Measurements from ENCODE around the gene VDR. TPM values are rescaled to one million over a fixed set of nuclear protein-coding genes. Genes with fewer than 3 reads are reported as not detected.

Gene VDR
- polyA plus RNA-seq, 3 donors = 6.0 to 14.8 (median 12.8) TPM

DNA sequence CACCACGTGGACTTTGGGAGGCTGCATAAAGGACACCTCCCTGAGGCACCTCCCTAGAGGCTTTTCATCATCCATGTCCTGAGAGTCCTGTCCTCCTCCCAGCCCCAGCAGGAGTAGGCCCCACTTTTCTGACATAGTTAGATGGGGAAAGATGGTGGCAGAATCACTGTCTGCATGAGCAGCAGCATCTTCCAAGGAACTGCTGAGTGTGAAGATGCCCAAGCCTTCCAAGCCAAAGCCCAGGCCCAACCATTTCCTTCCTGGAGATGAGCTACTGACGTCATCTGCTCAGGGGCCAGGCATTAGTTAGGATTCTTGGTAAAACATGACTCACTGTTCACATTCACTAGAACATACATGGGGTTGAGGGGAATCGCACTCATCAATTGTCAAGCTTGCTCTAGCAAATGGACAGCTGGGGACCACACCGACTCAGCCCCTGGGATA lies 37.3 kb downstream of the VDR start:
- 92% methylated on average over 2 of the region's 4 CpGs for WGBS (ENCODE audit: insufficient coverage)
- intact Hi-C loops (cut with micrococcal nuclease) = no loop called here
- no peak overlapping the region for H3K4me3 ChIP-seq (replicated peaks in 1 of 3; ENCODE audit: low read depth in 2 of 3, low read length in 3 of 3)
- H4K20me1 ChIP-seq (ENCODE audit: insufficient read depth, low read length) = peaks cover 20% of the 10 kb centered on the region
- H3K9me3 Mint-ChIP-seq = peaks cover 0 to 2% (median 0%) of the 10 kb centered on the region in 7 donors
- peaks cover 53 to 73% of the 10 kb centered on the region in 2 donors for H3K36me3 Mint-ChIP-seq
- H3K4me1 ChIP-seq (ENCODE audit: control insufficient read depth in 1 of 2, insufficient read depth in 2 of 2, low read length in 2 of 2) = peaks cover 30 to 35% of the 10 kb centered on the region in 2 donors
- no peak overlapping the region for H3K9ac ChIP-seq (ENCODE audit: insufficient read depth, low read length, poor library complexity, severe bottlenecking)
- no peak overlapping the region for H3K4me2 ChIP-seq (replicated peaks; ENCODE audit: extremely low read depth, low read length, poor library complexity, severe bottlenecking)
- H3K27me3 Mint-ChIP-seq (ENCODE audit: low read depth in 3 of 3) = peaks cover 0 to 7% (median 3%) of the 10 kb centered on the region in 3 donors
- peak overlapping the region in 5 of 7 donors; percentile 30 to 87 (median 82) for H3K27ac Mint-ChIP-seq
- peaks cover 52% of the 10 kb centered on the region for H3K4me1 Mint-ChIP-seq
- H3K9me3 ChIP-seq (replicated peaks in 1 of 2; ENCODE audit: control insufficient read depth in 1 of 2, insufficient read depth in 1 of 2, low read length in 2 of 2) = no peaks in the 10 kb centered on the region
- peaks cover 26 to 32% of the 10 kb centered on the region in 2 donors for H3K36me3 ChIP-seq (replicated peaks in 1 of 2; ENCODE audit: control insufficient read depth in 1 of 2, insufficient read depth in 2 of 2, low read length in 2 of 2)
- H2AFZ ChIP-seq (ENCODE audit: insufficient read depth, low read depth, low read length, poor library complexity, severe bottlenecking) = no peak overlapping the region
- TF ChIP-seq, protein P1, sequence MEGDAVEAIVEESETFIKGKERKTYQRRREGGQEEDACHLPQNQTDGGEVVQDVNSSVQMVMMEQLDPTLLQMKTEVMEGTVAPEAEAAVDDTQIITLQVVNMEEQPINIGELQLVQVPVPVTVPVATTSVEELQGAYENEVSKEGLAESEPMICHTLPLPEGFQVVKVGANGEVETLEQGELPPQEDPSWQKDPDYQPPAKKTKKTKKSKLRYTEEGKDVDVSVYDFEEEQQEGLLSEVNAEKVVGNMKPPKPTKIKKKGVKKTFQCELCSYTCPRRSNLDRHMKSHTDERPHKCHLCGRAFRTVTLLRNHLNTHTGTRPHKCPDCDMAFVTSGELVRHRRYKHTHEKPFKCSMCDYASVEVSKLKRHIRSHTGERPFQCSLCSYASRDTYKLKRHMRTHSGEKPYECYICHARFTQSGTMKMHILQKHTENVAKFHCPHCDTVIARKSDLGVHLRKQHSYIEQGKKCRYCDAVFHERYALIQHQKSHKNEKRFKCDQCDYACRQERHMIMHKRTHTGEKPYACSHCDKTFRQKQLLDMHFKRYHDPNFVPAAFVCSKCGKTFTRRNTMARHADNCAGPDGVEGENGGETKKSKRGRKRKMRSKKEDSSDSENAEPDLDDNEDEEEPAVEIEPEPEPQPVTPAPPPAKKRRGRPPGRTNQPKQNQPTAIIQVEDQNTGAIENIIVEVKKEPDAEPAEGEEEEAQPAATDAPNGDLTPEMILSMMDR (IDR thresholded peaks at IDR 0.05) = no peak
- H3K27ac ChIP-seq (ENCODE audit: low read depth in 1 of 2, low read length in 2 of 2) = peak overlapping the region in 1 of 2 donors; percentile 64
- peak; percentile 33 to 76 (median 40) for DNase-seq
- no peak overlapping the region for H3K4me3 Mint-ChIP-seq
- H3K79me2 ChIP-seq (ENCODE audit: insufficient read depth, low read length) = no peaks in the 10 kb centered on the region
- H3K27me3 ChIP-seq (ENCODE audit: control insufficient read depth in 2 of 2, insufficient read depth in 2 of 2, low read length in 2 of 2) = no peaks in the 10 kb centered on the region

DNA sequence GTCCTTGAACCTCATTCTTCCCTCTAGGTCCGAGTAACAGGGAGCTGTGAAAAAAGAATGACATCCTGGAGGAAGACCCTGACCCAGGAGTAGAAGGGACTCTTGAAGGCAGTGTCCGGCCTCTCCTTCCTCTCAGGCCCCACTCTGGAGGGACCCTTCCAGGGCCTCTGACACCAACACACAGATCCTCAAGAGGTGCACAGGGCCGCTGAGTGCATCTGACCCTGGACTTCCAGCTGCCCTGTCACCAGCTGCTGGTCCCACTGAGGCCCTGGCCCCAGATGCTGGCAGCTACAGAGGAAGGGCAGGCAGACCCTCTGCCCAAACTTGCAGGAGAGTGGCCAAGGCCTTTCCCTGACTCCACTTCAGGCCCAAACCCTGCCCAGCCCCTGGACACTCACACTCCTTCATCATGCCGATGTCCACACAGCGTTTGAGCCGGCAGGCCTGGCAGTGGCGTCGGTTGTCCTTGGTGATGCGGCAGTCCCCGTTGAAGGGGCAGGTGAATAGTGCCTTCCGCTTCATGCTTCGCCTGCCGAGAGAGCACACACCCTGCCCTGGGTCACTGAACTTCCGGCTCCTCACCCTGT lies 40.1 kb downstream of the VDR start:
- Mint-ChIP-seq H3K4me3 (no peak overlapping the region), H3K27ac (peak overlapping the region in 1 of 7 donors; percentile 3), H3K4me1 (peaks cover 26% of the 10 kb centered on the region), H3K9me3 (peaks cover 0 to 2% (median 0%) of the 10 kb centered on the region in 7 donors), H3K36me3 (peaks cover 60 to 83% of the 10 kb centered on the region in 2 donors), H3K27me3 (ENCODE audit: low read depth in 3 of 3) (peaks cover 3 to 5% (median 3%) of the 10 kb centered on the region in 3 donors)
- no peak overlapping the region for H2AFZ ChIP-seq (ENCODE audit: insufficient read depth, low read depth, low read length, poor library complexity, severe bottlenecking)
- WGBS (ENCODE audit: insufficient coverage) = 100% methylated on average over 12 of the region's 14 CpGs
- H3K27ac ChIP-seq (ENCODE audit: low read depth in 1 of 2, low read length in 2 of 2) = no peak overlapping the region
- H3K4me1 ChIP-seq (ENCODE audit: control insufficient read depth in 1 of 2, insufficient read depth in 2 of 2, low read length in 2 of 2) = peaks cover 19 to 22% of the 10 kb centered on the region in 2 donors
- H3K4me2 ChIP-seq (replicated peaks; ENCODE audit: extremely low read depth, low read length, poor library complexity, severe bottlenecking) = no peak overlapping the region
- H3K9me3 ChIP-seq (replicated peaks in 1 of 2; ENCODE audit: control insufficient read depth in 1 of 2, insufficient read depth in 1 of 2, low read length in 2 of 2) = no peaks in the 10 kb centered on the region
- intact Hi-C loops (cut with micrococcal nuclease) = no loop called here
- DNase-seq = no peak
- H4K20me1 ChIP-seq (ENCODE audit: insufficient read depth, low read length) = peaks cover 13% of the 10 kb centered on the region
- H3K36me3 ChIP-seq (replicated peaks in 1 of 2; ENCODE audit: control insufficient read depth in 1 of 2, insufficient read depth in 2 of 2, low read length in 2 of 2) = peaks cover 47 to 55% of the 10 kb centered on the region in 2 donors
- H3K79me2 ChIP-seq (ENCODE audit: insufficient read depth, low read length) = no peaks in the 10 kb centered on the region
- H3K9ac ChIP-seq (ENCODE audit: insufficient read depth, low read length, poor library complexity, severe bottlenecking) = no peak overlapping the region
- TF ChIP-seq, protein P1 (IDR thresholded peaks at IDR 0.05) = no peak
- H3K4me3 ChIP-seq (replicated peaks in 1 of 3; ENCODE audit: low read depth in 2 of 3, low read length in 3 of 3) = no peak overlapping the region
- no peaks in the 10 kb centered on the region for H3K27me3 ChIP-seq (ENCODE audit: control insufficient read depth in 2 of 2, insufficient read depth in 2 of 2, low read length in 2 of 2)
